Activated T-helper 1 cell treated with anti-CD3 and anti-CD28 coated beads, Interleukin-2, amount 50 U/mL, for 16 hours (primary cell): ENCODE results near the gene METTL1.
"Not testable (repeated sequence)": the region's sequence is repeated elsewhere in the genome, so short reads cannot be mapped to it uniquely, and the experiment has no call there.

Experiments
- DNase-seq, 2 donors: peaks; one replicate each; pipeline ENCODE4 v3.0.0-alpha.2; 2020; ENCODE audit warnings: low read depth in 1 of 2, low spot score in 1 of 2

The METTL1 gene

GRCh38 chr12:57797933-57798332, 26.0 kb upstream of the METTL1 start:
- DNase-seq: no peak

GRCh38 chr12:57796996-57797395, 25.1 kb upstream of the METTL1 start:
- DNase-seq: no peak

- no peak for DNase-seq
Observed at GRCh38 chr12:57795354-57795753, 23.4 kb upstream of the METTL1 start.

- DNase-seq: no peak
Observed at GRCh38 chr12:57793920-57794319, 22.0 kb upstream of the METTL1 start.

GRCh38 chr12:57783861-57784260, 12.0 kb upstream of the METTL1 start:
- no peak for DNase-seq

GRCh38 chr12:57783466-57783801, 11.5 kb upstream of the METTL1 start:
- no peak for DNase-seq

- peak; percentile 94 to 99 for DNase-seq
Observed at GRCh38 chr12:57782608-57783465, 10.9 kb upstream of the METTL1 start, which contains the start of gene TSFM. Gene TSFM (plus strand): TSS chr12:57782787. CDS start chr12:57782802, 15 bp downstream.

GRCh38 chr12:57782243-57782607, 10.3 kb upstream of the METTL1 start:
- no peak for DNase-seq

GRCh38 chr12:57781801-57782200, 9.9 kb upstream of the METTL1 start:
- DNase-seq: no peak

- DNase-seq: no peak
Observed at GRCh38 chr12:57781244-57781643, 9.3 kb upstream of the METTL1 start.

- DNase-seq: no peak
Observed at GRCh38 chr12:57780284-57780897, 8.5 kb upstream of the METTL1 start.

- DNase-seq: no peak
Observed at GRCh38 chr12:57779736-57780135, 7.8 kb upstream of the METTL1 start.

- DNase-seq: no peak
Observed at GRCh38 chr12:57777911-57778310, 6.0 kb upstream of the METTL1 start.

GRCh38 chr12:57777367-57777766, 5.5 kb upstream of the METTL1 start:
- DNase-seq: no peak

- no peak for DNase-seq
Observed at GRCh38 chr12:57776247-57776587, 4.3 kb upstream of the METTL1 start.

GRCh38 chr12:57775563-57776246, 3.8 kb upstream of the METTL1 start:
- no peak for DNase-seq

- DNase-seq: no peak
Observed at GRCh38 chr12:57775044-57775443, 3.1 kb upstream of the METTL1 start.

GRCh38 chr12:57774634-57775033, 2.7 kb upstream of the METTL1 start:
- not testable (repeated sequence) for DNase-seq

- no peak for DNase-seq
Observed at GRCh38 chr12:57772429-57773322, 771 bp upstream of the METTL1 start, which contains the start of gene EEF1AKMT3. Gene EEF1AKMT3 (plus strand): TSS chr12:57772614. CDS start chr12:57772725, 111 bp downstream.

GRCh38 chr12:57771236-57771872, 551 bp downstream of the METTL1 start:
- DNase-seq: peak; percentile 53 to 75

GRCh38 chr12:57770734-57771133, 1.2 kb downstream of the METTL1 start:
- no peak for DNase-seq
